Measurements from ENCODE around the gene CD22.
"Not testable (repeated sequence)": the region's sequence is repeated elsewhere in the genome, so short reads cannot be mapped to it uniquely, and the experiment has no call there.

CD22 gene

GRCh38 chr19:35328851-35329285 is at the start of gene CD22:
Gene CD22, plus strand, starts transcription at chr19:35329187. Its CDS starts 2,854 bp downstream, at chr19:35332041.
- no peak for DNase-seq (ENCODE audit: low read depth in 2 of 3, low spot score in 2 of 3)

- DNase-seq (ENCODE audit: low read depth in 2 of 3, low spot score in 2 of 3): no peak
Observed at GRCh38 chr19:35279374-35279773, 49.6 kb upstream of the CD22 start.

GRCh38 chr19:35279985-35280821 is 48.8 kb upstream of the CD22 start:
- no peak for DNase-seq (ENCODE audit: low read depth in 2 of 3, low spot score in 2 of 3)

GRCh38 chr19:35281303-35281702 is 47.7 kb upstream of the CD22 start:
- DNase-seq (ENCODE audit: low read depth in 2 of 3, low spot score in 2 of 3): no peak

GRCh38 chr19:35284153-35285094 is 44.6 kb upstream of the CD22 start:
- DNase-seq (ENCODE audit: low read depth in 2 of 3, low spot score in 2 of 3): no peak

GRCh38 chr19:35285095-35285449 is 43.9 kb upstream of the CD22 start:
- no peak for DNase-seq (ENCODE audit: low read depth in 2 of 3, low spot score in 2 of 3)

GRCh38 chr19:35285465-35285864 is 43.5 kb upstream of the CD22 start:
- not testable (repeated sequence) for DNase-seq (ENCODE audit: low read depth in 2 of 3, low spot score in 2 of 3)

- not testable (repeated sequence) for DNase-seq (ENCODE audit: low read depth in 2 of 3, low spot score in 2 of 3)
Observed at GRCh38 chr19:35286101-35286500, 42.9 kb upstream of the CD22 start.

- no peak for DNase-seq (ENCODE audit: low read depth in 2 of 3, low spot score in 2 of 3)
Observed at GRCh38 chr19:35287713-35288112, 41.3 kb upstream of the CD22 start.

GRCh38 chr19:35288331-35288730 is 40.7 kb upstream of the CD22 start:
- no peak for DNase-seq (ENCODE audit: low read depth in 2 of 3, low spot score in 2 of 3)

GRCh38 chr19:35288906-35289305 is 40.1 kb upstream of the CD22 start:
- DNase-seq (ENCODE audit: low read depth in 2 of 3, low spot score in 2 of 3): no peak

- no peak for DNase-seq (ENCODE audit: low read depth in 2 of 3, low spot score in 2 of 3)
Observed at GRCh38 chr19:35290381-35291127, 38.4 kb upstream of the CD22 start.

- DNase-seq (ENCODE audit: low read depth in 2 of 3, low spot score in 2 of 3): no peak
Observed at GRCh38 chr19:35291259-35291658, 37.7 kb upstream of the CD22 start.

- no peak for DNase-seq (ENCODE audit: low read depth in 2 of 3, low spot score in 2 of 3)
Observed at GRCh38 chr19:35291916-35292315, 37.1 kb upstream of the CD22 start, which contains the start of gene MAG. Gene MAG, plus strand, starts transcription at chr19:35292161. Its CDS starts 3,248 bp downstream, at chr19:35295409.

- no peak for DNase-seq (ENCODE audit: low read depth in 2 of 3, low spot score in 2 of 3)
Observed at GRCh38 chr19:35292421-35293362, 36.3 kb upstream of the CD22 start.

- DNase-seq (ENCODE audit: low read depth in 2 of 3, low spot score in 2 of 3): no peak
Observed at GRCh38 chr19:35293363-35293739, 35.6 kb upstream of the CD22 start.

GRCh38 chr19:35293808-35294207 is 35.2 kb upstream of the CD22 start:
- no peak for DNase-seq (ENCODE audit: low read depth in 2 of 3, low spot score in 2 of 3)

GRCh38 chr19:35294328-35294727 is 34.7 kb upstream of the CD22 start:
- no peak for DNase-seq (ENCODE audit: low read depth in 2 of 3, low spot score in 2 of 3)

- DNase-seq (ENCODE audit: low read depth in 2 of 3, low spot score in 2 of 3): no peak
Observed at GRCh38 chr19:35294859-35295791, 33.9 kb upstream of the CD22 start.
